Muscle of back (tissue), 11 donors: ENCODE data around the gene VWA3B. TPM values are rescaled to one million over a fixed set of nuclear protein-coding genes. Genes with fewer than 3 reads are reported as not detected.

Source experiments
- DNase-seq, 3 donors: peaks; one replicate each; pipeline versions ENCODE4 v3.0.0 to v3.0.0-alpha.2; 2013
- polyA plus RNA-seq, 10 donors: library from polyadenylated mRNA; unstranded; fragments of 120-200 nt; gene quantifications; one replicate each; pipeline ENCODE4 v1.2.1, GENCODE V29; 2013; ENCODE audit not compliant: insufficient read length in 10 of 10

The VWA3B gene
- polyA plus RNA-seq, 10 donors = 0.13 to 2.4 (median 0.77) TPM

GRCh38 chr2:98333922-98334321 is 247.0 kb downstream of the VWA3B start:
- DNase-seq = no peak

- DNase-seq = peak in 1 of 3 donors; percentile 85
Observed at GRCh38 chr2:98334439-98335078, 247.6 kb downstream of the VWA3B start.

DNA sequence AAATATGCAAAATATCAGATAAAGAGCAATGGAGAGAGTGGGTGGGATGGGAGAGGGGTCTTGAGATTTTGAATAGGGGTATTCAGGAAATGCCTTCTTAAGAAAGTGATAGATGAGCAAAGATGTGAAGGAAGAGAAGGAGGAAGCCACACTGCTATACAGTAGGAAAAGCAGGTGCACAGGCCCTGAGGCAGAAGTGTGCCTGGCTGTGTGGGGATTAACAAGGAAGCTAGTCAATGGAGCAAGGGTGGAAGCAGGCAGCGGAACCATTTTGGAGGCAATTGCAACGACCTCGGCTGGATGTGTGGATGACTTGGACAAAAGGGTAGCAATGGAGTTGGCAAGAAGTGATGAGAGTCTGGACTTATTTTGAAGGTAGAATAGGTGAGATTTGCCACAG is 248.3 kb downstream of the VWA3B start:
- no peak for DNase-seq

DNA sequence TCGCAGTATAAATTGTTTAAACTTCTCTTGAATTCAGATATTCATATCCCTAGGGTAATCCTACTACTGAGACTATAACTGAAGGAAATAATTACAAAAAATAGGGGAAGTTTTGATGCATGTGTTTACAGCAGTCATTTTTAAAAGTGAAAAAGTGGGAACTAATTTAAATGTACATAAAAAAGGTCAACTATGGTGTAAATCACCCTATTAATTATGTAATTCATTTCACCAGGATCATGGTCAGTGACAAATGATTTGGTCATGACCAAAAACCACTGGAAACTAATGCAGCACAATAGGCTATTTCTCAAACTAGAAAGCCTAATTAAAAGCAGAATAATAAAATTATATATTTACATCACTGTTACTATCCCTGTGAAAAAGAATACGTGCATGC is 254.3 kb downstream of the VWA3B start:
- no peak for DNase-seq

- DNase-seq = no peak
Observed at GRCh38 chr2:98343285-98343684, 256.3 kb downstream of the VWA3B start.

DNA sequence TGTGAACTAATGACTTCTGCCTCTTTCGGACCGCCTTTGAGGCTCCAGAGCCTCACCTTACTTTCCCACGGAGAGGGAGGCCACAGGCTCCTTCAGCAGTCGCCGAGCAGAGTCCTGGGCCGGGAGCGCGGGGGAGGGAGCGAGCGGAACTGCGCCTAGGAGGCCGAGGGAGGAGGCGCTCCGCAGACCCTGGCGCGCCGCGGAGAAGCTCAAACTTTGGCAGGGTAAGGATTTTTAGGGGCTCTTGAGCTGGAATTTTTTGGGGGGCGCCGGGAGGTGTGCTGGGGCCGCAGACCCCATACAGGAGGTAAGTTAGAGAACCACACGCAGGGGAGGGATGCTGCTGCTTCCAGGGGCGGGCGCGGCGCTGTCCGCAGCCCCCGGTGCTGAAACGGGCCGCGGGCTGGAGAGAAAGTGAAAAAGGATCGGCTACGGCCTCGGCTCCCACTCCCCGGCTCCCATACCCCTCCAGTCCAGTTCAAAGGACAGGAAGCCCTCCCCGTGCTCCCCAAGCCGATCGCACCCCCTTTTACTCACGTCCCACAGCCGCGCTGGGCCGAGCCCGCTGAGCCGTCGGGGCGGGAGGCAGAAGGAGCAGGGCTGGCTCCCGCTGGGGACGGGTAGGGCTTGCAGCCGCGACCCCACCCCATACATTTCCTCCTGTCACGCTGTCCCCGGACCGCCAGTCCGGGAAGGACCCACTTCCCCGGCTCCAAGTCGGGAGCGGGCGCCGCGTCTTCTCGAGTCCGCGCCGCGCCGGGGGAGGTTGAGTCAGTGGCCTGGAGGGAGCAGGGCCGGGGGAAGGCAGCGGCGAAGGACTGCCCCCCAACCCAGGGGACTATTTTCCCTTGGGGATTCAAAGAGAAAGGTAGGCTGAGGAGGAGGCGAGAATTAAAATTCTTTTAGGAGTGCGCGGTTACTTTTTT is 259.6 kb downstream of the VWA3B start, which contains the start of gene CNGA3:
Gene CNGA3, plus strand, starts transcription at position 146 of the 926 bp plus-strand sequence. CDS start 23,520 bp downstream, outside the sequence.
- DNase-seq = peak in 2 of 3 donors; percentile 44 to 75

DNA sequence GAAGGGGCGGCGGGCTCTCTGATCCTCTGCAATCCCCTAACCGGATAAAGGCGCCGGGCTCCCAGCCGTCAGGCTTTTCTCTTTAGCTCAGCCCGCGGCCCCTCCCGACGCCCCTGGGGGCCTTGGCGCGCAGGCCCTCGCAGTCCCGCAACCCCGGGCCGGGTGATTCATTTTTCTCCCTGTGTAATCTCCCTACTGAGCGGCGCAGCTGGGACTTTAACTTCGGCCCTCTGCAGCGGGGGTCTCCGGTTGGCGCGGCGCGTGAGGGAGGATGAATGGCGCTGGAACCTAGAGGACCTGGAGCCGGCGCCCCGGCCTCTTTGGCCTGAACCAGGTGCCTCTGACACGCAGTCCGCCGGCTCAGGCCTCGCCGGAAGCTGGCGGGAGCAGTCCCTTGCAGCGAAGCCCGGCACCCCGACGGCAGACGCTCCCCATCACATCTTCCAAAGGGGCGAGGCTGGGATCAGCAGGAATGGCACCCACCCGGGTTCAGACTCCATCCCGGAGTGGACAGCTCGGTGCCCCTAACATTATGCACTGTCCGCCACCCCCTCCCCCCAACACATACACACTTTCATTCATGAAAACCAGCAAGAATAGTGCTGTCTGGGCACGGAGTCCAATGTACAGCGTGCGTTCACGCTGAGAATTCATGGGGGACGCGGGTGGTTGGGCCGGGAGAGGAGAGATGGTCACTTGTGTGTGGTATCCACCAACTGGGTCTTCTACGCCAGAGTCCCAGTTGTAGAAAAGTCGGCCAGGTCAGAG is 260.5 kb downstream of the VWA3B start:
- DNase-seq = no peak

- no peak for DNase-seq
Observed at GRCh38 chr2:98348066-98348561, 261.1 kb downstream of the VWA3B start.

DNA sequence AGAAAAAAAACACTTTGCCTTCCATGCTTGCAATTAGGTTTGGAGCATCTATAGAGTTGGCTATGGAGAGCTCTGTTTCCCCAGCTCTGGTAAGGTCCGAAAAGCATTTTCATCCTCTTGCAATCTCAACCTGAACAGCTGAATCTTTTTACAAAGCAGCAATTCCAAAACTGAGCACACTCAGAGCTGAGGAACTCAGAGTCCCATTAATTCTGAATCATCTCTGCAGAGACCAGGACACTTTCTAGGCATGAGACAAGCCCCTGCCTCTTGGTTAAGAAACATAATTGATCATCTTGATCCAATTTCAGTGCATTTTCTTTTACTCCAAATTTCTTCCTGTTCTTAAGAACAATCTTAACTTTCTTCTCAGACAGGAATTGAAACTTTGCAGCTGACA is 263.4 kb downstream of the VWA3B start:
- DNase-seq = no peak

- no peak for DNase-seq
Observed at GRCh38 chr2:98355881-98356280, 268.9 kb downstream of the VWA3B start.

DNA sequence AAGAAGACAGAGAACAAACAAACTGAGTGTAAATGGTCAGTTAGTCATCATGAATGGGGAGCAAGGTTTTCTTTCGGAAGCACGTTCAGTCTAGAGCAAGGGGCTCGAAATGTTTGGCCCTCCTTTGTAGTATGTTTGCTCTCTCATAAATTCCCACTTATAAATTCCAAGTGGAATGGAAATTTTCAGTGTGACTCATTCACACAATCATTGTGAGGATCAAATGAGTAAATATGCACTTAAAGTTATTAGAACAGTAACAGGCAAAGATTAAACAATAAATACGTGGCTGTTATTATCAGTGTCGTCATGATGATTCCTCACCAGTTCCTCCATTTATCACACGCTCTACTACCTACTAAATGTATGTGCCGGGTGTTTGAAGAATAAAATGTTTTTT is 269.8 kb downstream of the VWA3B start:
- no peak for DNase-seq

DNA sequence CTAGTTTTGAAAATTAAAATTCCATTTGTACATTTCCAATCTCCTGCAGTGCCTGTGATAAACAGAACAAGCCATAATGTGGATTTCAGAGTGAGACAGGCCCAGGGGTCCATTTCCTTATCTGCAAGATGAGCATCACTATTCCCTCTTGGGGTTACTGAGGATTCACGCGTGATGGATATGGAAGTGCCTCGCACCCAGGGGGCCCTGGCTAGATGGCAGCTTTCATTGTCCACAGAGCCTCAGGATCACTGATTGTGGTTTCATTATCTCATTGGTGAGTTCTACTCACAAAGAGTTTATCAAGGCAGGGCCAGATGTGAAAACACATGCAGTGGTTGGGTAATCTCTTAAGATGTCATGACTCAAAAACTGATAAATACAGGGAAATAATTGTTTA is 270.9 kb downstream of the VWA3B start:
- DNase-seq = no peak

GRCh38 chr2:98359986-98360385 is 273.0 kb downstream of the VWA3B start:
- DNase-seq = no peak

Other genes starting within 250 kb of the VWA3B start
- 10 to 100 TPM; 37.2 to 58.2 (median 44.1) TPM for gene TMEM131, start 91.2 kb upstream of the VWA3B start, polyA plus RNA-seq